Ishikawa (cell line): ENCODE measurements around the gene PCDHA10.
A peak's percentile ranks its signal among the peaks of the same experiment; 100 is the strongest.

Experiments
- CEBPB ChIP-seq: IDR thresholded peaks from 2 replicates; pipeline ENCODE4 v1.6.1; 2012
- CREB1 ChIP-seq: IDR thresholded peaks from 2 replicates; pipeline ENCODE4 v1.6.1; 2012; ENCODE audit warnings: low read depth
- EGR1 ChIP-seq: IDR thresholded peaks from 2 replicates; pipeline ENCODE4 v1.6.1; 2012
- EP300 ChIP-seq: IDR thresholded peaks from 2 replicates; pipeline ENCODE4 v1.6.1; 2012; ENCODE audit warnings: borderline replicate concordance
- FOXM1 ChIP-seq: IDR thresholded peaks from 2 replicates; pipeline ENCODE4 v1.6.1; 2012; ENCODE audit warnings: low read depth, borderline replicate concordance
- NFIC ChIP-seq: IDR thresholded peaks from 2 replicates; pipeline ENCODE4 v1.6.1; 2012
- RAD21 ChIP-seq: IDR thresholded peaks from 2 replicates; pipeline ENCODE4 v1.6.1; 2012; ENCODE audit warnings: low read depth
- TAF1 ChIP-seq: IDR thresholded peaks from 2 replicates; pipeline ENCODE4 v1.6.1; 2012; ENCODE audit warnings: low read depth, mild to moderate bottlenecking
- TEAD4 ChIP-seq: IDR thresholded peaks from 2 replicates; pipeline ENCODE4 v1.6.1; 2012
- YY1 ChIP-seq: IDR thresholded peaks from 2 replicates; pipeline ENCODE4 v1.6.1; 2012; ENCODE audit warnings: low read depth
- ZBTB7A ChIP-seq: IDR thresholded peaks from 2 replicates; pipeline ENCODE4 v1.6.1; 2012; ENCODE audit warnings: low read depth
- TF ChIP-seq, protein P1 (sequence below): IDR thresholded peaks from 2 replicates; pipeline ENCODE4 v1.6.1; 2012
- TF ChIP-seq, protein P2 (sequence below): IDR thresholded peaks from 2 replicates; pipeline ENCODE4 v1.6.1; 2012; ENCODE audit warnings: low read depth, mild to moderate bottlenecking
- TF ChIP-seq, protein P3 (sequence below): IDR thresholded peaks from 2 replicates; pipeline ENCODE4 v1.6.1; 2012

Gene PCDHA10

DNA sequence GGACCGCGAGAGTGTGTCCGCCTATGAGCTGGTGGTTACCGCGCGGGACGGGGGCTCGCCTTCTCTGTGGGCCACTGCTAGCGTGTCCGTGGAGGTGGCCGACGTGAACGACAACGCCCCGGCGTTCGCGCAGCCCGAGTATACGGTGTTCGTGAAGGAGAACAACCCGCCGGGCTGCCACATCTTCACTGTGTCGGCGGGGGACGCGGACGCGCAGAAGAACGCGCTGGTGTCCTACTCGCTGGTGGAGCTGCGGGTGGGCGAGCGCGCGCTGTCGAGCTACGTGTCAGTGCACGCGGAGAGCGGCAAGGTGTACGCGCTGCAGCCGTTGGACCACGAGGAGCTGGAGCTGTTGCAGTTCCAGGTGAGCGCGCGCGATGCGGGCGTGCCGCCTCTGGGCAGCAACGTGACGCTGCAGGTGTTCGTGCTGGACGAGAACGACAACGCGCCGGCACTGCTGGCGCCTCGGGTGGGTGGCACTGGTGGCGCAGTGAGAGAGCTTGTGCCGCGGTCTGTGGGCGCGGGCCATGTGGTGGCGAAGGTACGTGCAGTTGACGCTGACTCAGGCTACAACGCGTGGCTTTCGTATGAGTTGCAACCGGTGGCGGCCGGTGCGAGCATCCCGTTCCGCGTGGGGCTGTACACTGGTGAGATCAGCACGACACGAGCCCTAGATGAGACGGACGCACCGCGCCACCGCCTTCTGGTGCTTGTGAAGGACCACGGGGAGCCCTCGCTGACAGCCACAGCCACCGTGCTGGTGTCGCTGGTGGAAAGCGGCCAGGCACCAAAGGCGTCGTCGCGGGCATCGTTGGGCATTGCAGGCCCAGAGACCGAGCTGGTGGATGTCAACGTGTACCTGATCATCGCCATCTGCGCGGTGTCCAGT lies 19.8 kb upstream of the PCDHA10 start:
- no peak for TF ChIP-seq TEAD4
- TF ChIP-seq YY1, result no peak
- no peak for TF ChIP-seq RAD21
- TF ChIP-seq, protein P1, sequence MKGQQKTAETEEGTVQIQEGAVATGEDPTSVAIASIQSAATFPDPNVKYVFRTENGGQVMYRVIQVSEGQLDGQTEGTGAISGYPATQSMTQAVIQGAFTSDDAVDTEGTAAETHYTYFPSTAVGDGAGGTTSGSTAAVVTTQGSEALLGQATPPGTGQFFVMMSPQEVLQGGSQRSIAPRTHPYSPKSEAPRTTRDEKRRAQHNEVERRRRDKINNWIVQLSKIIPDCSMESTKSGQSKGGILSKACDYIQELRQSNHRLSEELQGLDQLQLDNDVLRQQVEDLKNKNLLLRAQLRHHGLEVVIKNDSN, result no peak
- TF ChIP-seq NFIC, result no peak
- TF ChIP-seq, protein P2, sequence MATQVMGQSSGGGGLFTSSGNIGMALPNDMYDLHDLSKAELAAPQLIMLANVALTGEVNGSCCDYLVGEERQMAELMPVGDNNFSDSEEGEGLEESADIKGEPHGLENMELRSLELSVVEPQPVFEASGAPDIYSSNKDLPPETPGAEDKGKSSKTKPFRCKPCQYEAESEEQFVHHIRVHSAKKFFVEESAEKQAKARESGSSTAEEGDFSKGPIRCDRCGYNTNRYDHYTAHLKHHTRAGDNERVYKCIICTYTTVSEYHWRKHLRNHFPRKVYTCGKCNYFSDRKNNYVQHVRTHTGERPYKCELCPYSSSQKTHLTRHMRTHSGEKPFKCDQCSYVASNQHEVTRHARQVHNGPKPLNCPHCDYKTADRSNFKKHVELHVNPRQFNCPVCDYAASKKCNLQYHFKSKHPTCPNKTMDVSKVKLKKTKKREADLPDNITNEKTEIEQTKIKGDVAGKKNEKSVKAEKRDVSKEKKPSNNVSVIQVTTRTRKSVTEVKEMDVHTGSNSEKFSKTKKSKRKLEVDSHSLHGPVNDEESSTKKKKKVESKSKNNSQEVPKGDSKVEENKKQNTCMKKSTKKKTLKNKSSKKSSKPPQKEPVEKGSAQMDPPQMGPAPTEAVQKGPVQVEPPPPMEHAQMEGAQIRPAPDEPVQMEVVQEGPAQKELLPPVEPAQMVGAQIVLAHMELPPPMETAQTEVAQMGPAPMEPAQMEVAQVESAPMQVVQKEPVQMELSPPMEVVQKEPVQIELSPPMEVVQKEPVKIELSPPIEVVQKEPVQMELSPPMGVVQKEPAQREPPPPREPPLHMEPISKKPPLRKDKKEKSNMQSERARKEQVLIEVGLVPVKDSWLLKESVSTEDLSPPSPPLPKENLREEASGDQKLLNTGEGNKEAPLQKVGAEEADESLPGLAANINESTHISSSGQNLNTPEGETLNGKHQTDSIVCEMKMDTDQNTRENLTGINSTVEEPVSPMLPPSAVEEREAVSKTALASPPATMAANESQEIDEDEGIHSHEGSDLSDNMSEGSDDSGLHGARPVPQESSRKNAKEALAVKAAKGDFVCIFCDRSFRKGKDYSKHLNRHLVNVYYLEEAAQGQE, result no peak
- TF ChIP-seq EP300, result no peak
- TF ChIP-seq ZBTB7A, result no peak
- TF ChIP-seq EGR1, result no peak
- TF ChIP-seq TAF1, result no peak
- TF ChIP-seq, protein P3, sequence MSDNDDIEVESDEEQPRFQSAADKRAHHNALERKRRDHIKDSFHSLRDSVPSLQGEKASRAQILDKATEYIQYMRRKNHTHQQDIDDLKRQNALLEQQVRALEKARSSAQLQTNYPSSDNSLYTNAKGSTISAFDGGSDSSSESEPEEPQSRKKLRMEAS, result no peak

DNA sequence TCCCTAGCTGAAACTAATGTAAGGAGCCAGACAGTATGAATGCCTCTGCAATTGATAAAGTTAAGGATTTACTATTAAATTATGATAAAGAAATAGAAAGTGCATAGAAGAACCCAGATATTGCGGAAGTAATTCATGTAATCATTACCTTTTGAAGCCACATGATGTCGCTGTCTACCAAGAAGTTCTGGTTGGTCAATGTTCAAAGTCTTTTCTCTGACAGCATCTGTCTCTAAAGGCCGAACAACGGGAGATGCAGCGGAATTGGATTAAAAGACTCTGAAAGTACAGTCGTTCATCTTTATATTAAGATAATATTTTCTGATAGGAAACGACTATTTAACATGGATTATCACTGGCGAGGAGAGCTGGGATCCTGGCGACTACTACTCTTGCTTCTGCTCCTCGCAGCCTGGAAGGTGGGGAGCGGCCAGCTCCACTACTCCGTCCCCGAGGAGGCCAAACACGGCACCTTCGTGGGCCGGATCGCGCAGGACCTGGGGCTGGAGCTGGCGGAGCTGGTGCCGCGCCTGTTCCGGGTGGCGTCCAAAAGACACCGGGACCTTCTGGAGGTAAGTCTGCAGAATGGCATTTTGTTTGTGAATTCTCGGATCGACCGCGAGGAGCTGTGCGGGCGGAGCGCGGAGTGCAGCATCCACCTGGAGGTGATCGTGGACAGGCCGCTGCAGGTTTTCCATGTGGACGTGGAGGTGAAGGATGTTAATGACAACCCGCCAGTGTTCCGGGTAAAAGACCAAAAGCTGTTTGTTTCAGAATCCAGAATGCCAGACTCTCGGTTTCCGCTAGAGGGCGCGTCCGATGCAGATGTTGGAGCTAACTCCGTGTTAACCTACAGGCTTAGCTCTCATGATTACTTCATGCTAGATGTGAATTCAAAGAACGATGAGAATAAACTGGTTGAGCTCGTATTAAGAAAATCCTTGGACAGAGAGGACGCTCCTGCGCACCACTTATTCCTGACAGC lies 14.4 kb upstream of the PCDHA10 start, which contains the start of gene PCDHA8:
PCDHA8 (plus strand) TSS at position 210 of the 985 bp plus-strand sequence; CDS start at position 345, 135 bp downstream.
- TF ChIP-seq RAD21, result peak; percentile 50
- TF ChIP-seq, protein P2, result no peak

DNA sequence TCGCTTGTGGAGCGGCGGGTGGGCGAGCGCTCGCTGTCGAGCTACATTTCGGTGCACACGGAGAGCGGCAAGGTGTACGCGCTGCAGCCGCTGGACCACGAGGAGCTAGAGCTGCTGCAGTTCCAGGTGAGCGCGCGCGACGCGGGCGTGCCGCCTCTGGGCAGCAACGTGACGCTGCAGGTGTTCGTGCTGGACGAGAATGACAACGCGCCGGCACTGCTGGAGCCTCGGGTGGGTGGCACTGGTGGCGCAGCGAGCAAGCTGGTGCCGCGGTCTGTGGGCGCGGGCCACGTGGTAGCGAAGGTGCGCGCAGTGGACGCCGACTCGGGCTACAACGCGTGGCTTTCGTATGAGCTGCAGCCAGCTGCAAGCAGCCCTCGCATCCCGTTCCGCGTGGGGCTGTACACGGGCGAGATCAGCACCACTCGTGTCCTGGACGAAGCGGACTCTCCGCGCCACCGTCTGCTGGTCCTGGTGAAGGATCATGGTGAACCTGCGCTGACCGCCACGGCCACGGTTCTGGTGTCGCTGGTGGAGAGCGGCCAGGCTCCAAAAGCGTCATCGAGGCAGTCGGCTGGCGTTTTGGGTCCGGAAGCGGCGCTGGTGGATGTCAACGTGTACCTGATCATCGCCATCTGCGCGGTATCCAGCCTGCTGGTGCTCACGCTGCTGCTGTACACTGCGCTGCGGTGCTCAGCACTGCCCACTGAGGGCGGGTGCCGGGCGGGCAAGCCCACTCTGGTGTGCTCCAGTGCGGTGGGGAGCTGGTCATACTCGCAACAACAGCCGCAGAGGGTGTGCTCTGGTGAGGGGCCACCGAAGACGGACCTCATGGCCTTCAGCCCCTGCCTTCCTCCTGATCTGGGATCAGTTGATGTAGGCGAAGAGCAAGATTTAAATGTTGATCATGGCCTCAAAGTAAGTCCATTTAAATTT lies 12.6 kb upstream of the PCDHA10 start:
- TF ChIP-seq, protein P2, result no peak
- TF ChIP-seq YY1 (no peak), ZBTB7A (no peak), EGR1 (no peak), CEBPB (no peak), TEAD4 (no peak), CREB1 (no peak), FOXM1 (no peak), NFIC (no peak), RAD21 (no peak)
- TF ChIP-seq, protein P3, result no peak
